Activated naive CD8-positive, alpha-beta T cell (primary cell): ENCODE measurements around the gene THEMIS2.
A peak's percentile ranks its signal among the peaks of the same experiment; 100 is the strongest.

ENCODE experiments used
- H3K27ac Mint-ChIP-seq: one replicate; pipeline ENCODE4 v1.8.0; 2021; ENCODE audit warnings: mixed read lengths
- H3K27me3 Mint-ChIP-seq: one replicate; pipeline ENCODE4 v1.8.0; 2021; ENCODE audit warnings: mixed read lengths
- H3K36me3 Mint-ChIP-seq: one replicate; pipeline ENCODE4 v1.8.0; 2021; ENCODE audit warnings: mixed read lengths
- H3K4me1 Mint-ChIP-seq: one replicate; pipeline ENCODE4 v1.8.0; 2021; ENCODE audit warnings: low read depth, mixed read lengths
- H3K4me3 Mint-ChIP-seq: one replicate; pipeline ENCODE4 v1.8.0; 2021; ENCODE audit warnings: mild to moderate bottlenecking, mixed read lengths
- H3K9me3 Mint-ChIP-seq: one replicate; pipeline ENCODE4 v1.8.0; 2021; ENCODE audit warnings: low read depth, mixed read lengths

THEMIS2 gene

GRCh38 chr1:27873671-27874384, 1.5 kb downstream of the THEMIS2 start:
- Mint-ChIP-seq H3K4me1 (peaks cover 44% of the 10 kb centered on the region), H3K36me3 (peaks cover 3% of the 10 kb centered on the region), H3K9me3 (no peaks in the 10 kb centered on the region), H3K27ac (peak overlapping the region; percentile 34), H3K27me3 (no peaks in the 10 kb centered on the region), H3K4me3 (peak overlapping the region; percentile 96)

GRCh38 chr1:27876341-27877114, 4.2 kb downstream of the THEMIS2 start:
- no peaks in the 10 kb centered on the region for H3K27me3 Mint-ChIP-seq
- H3K4me1 Mint-ChIP-seq, result peaks cover 34% of the 10 kb centered on the region
- no peaks in the 10 kb centered on the region for H3K9me3 Mint-ChIP-seq
- no peak overlapping the region for H3K4me3 Mint-ChIP-seq
- H3K27ac Mint-ChIP-seq, result peak overlapping the region; percentile 22
- H3K36me3 Mint-ChIP-seq, result peaks cover 3% of the 10 kb centered on the region

DNA sequence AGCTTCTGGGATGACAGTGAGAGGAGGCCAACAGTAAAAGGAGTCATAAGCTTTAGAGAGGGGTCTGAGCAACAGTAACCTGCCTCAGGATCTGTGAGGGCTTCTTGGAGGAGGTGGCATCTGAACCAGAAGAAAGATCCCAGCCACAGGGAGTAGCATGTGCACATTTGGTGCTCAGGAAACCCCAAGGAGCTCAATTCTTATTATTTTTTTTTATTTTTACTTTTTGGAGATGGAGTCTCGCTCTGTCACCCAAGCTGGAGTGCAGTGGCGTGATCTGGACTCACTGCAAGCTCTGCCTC, 4.7 kb downstream of the THEMIS2 start:
- Mint-ChIP-seq H3K36me3 (peaks cover 3% of the 10 kb centered on the region), H3K4me3 (no peak overlapping the region), H3K27ac (peak overlapping the region; percentile 22), H3K4me1 (peaks cover 34% of the 10 kb centered on the region), H3K27me3 (no peaks in the 10 kb centered on the region), H3K9me3 (no peaks in the 10 kb centered on the region)

DNA sequence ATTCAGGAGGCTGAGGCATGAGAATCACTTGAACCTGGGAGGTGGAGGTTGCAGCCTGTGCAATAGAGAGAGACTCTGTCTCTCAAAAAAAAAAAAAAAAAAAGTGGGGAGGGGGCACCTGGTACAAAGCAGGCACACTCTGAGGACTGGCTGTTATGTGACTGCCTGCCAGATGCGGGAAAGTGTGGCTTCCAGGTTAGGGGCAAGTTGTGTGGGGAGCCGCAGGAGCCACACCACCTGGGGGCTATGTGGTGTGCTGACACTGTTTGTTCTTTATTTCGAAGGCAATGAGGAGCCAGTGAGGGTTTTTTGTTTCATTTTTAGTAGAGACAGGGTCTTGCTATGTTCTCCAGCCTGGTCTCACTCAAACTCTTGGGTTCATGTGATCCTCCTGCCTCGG, 5.7 kb downstream of the THEMIS2 start:
- H3K27me3 Mint-ChIP-seq, result no peaks in the 10 kb centered on the region
- H3K27ac Mint-ChIP-seq, result peak overlapping the region; percentile 78
- peaks cover 32% of the 10 kb centered on the region for H3K4me1 Mint-ChIP-seq
- H3K36me3 Mint-ChIP-seq, result peaks cover 3% of the 10 kb centered on the region
- H3K9me3 Mint-ChIP-seq, result no peaks in the 10 kb centered on the region
- H3K4me3 Mint-ChIP-seq, result no peak overlapping the region

DNA sequence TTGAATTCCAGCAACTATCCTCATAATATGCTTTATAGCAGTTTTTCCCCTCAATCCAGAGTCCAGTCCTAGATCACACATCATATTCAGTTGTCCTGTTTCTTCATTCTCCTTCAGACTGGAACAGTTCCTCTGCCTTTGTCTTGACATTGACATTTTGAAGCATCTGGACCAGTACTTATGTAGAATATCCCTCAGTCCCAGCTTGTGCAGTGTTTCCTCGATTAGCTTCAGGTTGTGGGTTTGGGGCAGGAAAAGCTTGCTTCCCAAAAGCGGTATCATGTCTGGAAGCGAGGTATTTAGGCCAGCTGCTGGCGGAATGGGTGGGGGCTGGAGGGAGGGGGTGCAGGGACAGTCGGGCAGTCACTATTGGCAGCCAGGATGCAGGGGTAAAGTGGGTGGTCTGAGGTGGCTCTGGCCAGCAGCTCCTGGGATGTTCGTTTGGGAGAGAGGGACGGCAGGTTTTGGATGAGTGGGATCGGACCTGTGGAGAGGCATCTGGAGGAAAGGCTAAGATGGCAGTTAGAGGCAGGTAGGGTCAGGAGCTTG, 6.5 kb downstream of the THEMIS2 start:
- H3K27ac Mint-ChIP-seq, result peak overlapping the region; percentile 78

DNA sequence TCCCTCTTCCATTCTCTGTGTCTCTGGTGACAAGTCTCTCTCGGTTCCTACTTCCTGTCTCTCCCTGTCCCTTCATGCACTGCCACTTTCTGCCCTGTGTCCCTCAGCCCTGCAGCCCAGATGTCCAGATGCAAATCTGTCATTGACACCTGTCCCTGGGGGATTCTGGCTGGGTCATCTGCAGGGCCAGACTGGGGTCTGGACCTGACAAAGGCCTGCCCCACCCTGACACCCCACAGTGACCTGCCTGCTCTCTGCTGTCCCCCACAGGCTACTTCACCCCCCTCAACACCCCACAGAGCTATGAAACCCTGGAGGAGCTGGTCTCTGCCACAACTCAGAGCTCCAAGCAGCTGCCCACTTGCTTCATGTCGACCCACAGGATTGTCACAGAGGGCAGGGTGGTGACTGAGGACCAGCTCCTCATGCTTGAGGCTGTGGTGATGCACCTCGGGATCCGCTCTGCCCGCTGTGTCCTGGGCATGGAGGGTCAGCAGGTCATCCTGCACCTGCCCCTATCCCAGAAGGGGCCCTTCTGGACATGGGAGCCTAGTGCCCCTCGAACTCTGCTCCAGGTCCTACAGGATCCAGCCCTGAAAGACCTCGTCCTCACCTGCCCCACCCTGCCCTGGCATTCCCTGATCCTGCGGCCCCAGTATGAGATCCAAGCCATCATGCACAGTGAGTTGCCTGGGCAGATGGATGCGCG, 7.2 kb downstream of the THEMIS2 start:
- Mint-ChIP-seq H3K4me1 (peaks cover 36% of the 10 kb centered on the region), H3K4me3 (no peak overlapping the region), H3K27ac (peak overlapping the region; percentile 22), H3K27me3 (no peaks in the 10 kb centered on the region), H3K9me3 (no peaks in the 10 kb centered on the region), H3K36me3 (peaks cover 3% of the 10 kb centered on the region)

More for the DNA sequence above, 6.5 kb downstream of the THEMIS2 start:
- no peaks in the 10 kb centered on the region for H3K27me3 Mint-ChIP-seq
- H3K4me1 Mint-ChIP-seq, result peaks cover 32% of the 10 kb centered on the region
- no peaks in the 10 kb centered on the region for H3K9me3 Mint-ChIP-seq
- H3K4me3 Mint-ChIP-seq, result no peak overlapping the region
- peaks cover 3% of the 10 kb centered on the region for H3K36me3 Mint-ChIP-seq

DNA sequence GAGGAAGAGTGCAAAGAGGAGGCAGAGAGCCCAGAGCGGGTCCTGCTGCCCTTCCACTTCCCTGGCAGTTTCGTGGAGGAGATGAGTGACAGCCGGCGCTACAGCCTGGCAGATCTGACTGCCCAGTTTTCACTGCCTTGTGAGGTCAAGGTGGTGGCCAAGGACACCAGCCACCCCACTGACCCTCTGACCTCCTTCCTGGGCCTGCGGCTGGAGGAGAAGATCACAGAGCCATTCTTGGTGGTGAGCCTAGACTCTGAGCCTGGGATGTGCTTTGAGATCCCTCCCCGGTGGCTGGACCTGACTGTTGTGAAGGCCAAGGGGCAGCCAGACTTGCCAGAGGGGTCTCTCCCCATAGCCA, 10.2 kb downstream of the THEMIS2 start:
- no peaks in the 10 kb centered on the region for H3K27me3 Mint-ChIP-seq
- peaks cover 46% of the 10 kb centered on the region for H3K4me1 Mint-ChIP-seq
- H3K4me3 Mint-ChIP-seq, result no peak overlapping the region
- peaks cover 11% of the 10 kb centered on the region for H3K36me3 Mint-ChIP-seq
- H3K27ac Mint-ChIP-seq, result no peak overlapping the region
- H3K9me3 Mint-ChIP-seq, result no peaks in the 10 kb centered on the region

DNA sequence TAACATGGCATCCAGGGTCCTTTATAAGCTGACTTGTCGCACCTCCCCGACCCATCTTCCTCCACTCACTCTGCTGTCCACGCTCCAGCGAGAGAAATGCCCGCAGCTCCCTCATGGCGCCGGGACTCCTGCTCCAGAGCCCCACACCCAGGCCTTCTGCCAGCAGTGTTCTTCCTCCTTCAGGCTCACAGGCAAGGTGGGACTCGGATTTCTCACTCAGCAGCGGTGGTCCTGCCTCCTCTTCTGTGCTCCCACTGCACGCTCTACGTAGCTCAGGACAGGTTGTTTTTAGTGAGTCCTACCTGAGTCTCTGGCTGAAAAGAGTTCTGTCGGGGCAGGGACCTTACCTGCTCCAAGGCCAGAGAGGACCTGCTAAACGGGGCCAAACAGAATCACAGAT, 11.2 kb downstream of the THEMIS2 start:
- Mint-ChIP-seq H3K27me3 (no peaks in the 10 kb centered on the region), H3K4me1 (peaks cover 49% of the 10 kb centered on the region), H3K9me3 (no peaks in the 10 kb centered on the region), H3K4me3 (no peak overlapping the region), H3K27ac (peak overlapping the region; percentile 76), H3K36me3 (peaks cover 11% of the 10 kb centered on the region)

GRCh38 chr1:27884006-27884954, 11.9 kb downstream of the THEMIS2 start:
- Mint-ChIP-seq H3K36me3 (peaks cover 9% of the 10 kb centered on the region), H3K4me1 (peaks cover 51% of the 10 kb centered on the region)

GRCh38 chr1:27885114-27885528, 12.8 kb downstream of the THEMIS2 start:
- Mint-ChIP-seq H3K36me3 (peaks cover 9% of the 10 kb centered on the region), H3K9me3 (no peaks in the 10 kb centered on the region), H3K4me1 (peaks cover 54% of the 10 kb centered on the region), H3K27me3 (no peaks in the 10 kb centered on the region), H3K4me3 (no peak overlapping the region), H3K27ac (peak overlapping the region; percentile 64)

More at GRCh38 chr1:27884006-27884954, 11.9 kb downstream of the THEMIS2 start:
- H3K27me3 Mint-ChIP-seq, result no peaks in the 10 kb centered on the region
- no peak overlapping the region for H3K4me3 Mint-ChIP-seq
- H3K27ac Mint-ChIP-seq, result peak overlapping the region; percentile 64
- H3K9me3 Mint-ChIP-seq, result no peaks in the 10 kb centered on the region

DNA sequence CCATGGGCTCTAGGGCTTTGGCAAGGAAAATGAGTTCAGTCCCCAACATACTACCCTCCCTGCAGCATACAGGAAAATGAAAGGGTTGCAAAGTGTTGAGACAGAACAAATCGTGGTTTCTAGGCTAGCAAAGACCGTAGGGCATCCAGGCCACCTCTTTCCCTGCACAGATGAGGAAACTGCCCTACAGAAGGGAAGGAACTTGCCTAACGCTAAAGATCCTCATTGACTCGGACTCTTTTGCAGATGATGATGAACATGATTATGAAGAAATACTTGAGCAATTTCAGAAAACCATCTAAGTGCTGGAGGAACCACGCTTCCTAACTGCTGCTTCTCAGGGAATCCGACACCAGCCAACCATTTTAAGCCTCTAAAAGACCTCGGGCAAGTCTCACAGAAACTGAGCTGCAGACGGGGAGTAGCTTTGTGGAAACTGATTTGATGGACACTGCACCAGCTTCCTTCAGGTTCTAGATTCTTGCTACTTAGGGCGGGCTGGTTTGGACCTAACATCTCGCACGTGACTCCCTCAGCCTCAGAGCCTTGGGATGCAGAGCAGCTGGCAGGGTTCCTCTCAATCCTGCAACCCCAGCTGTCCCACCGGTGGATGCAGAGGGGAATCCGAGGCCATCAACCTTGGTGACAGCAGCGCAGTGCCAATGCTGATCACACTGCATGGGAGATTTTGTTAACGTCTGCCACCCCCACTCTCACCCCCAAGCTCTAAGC, 13.4 kb downstream of the THEMIS2 start:
- peak overlapping the region; percentile 64 for H3K27ac Mint-ChIP-seq
- H3K4me1 Mint-ChIP-seq, result peaks cover 59% of the 10 kb centered on the region
- H3K9me3 Mint-ChIP-seq, result no peaks in the 10 kb centered on the region
- no peak overlapping the region for H3K4me3 Mint-ChIP-seq
- peaks cover 12% of the 10 kb centered on the region for H3K36me3 Mint-ChIP-seq
- H3K27me3 Mint-ChIP-seq, result no peaks in the 10 kb centered on the region

GRCh38 chr1:27886353-27886679, 14.0 kb downstream of the THEMIS2 start:
- H3K4me1 Mint-ChIP-seq, result peaks cover 64% of the 10 kb centered on the region
- H3K27ac Mint-ChIP-seq, result peak overlapping the region; percentile 50
- H3K36me3 Mint-ChIP-seq, result peaks cover 15% of the 10 kb centered on the region
- peak overlapping the region; percentile 65 for H3K4me3 Mint-ChIP-seq
- no peaks in the 10 kb centered on the region for H3K27me3 Mint-ChIP-seq
- no peaks in the 10 kb centered on the region for H3K9me3 Mint-ChIP-seq

- Mint-ChIP-seq H3K27me3 (no peaks in the 10 kb centered on the region), H3K4me3 (peak overlapping the region; percentile 65), H3K27ac (peak overlapping the region; percentile 90), H3K36me3 (peaks cover 20% of the 10 kb centered on the region), H3K4me1 (peaks cover 69% of the 10 kb centered on the region), H3K9me3 (no peaks in the 10 kb centered on the region)
Measured at GRCh38 chr1:27886744-27887143, 14.4 kb downstream of the THEMIS2 start.
